ENCODE results near the gene NPTX1. TPM values are rescaled to one million over a fixed set of nuclear protein-coding genes. Genes with fewer than 3 reads are reported as not detected.

Gene NPTX1
- polyA plus RNA-seq, 1 donor from 2014 or later = 0.56 TPM

DNA sequence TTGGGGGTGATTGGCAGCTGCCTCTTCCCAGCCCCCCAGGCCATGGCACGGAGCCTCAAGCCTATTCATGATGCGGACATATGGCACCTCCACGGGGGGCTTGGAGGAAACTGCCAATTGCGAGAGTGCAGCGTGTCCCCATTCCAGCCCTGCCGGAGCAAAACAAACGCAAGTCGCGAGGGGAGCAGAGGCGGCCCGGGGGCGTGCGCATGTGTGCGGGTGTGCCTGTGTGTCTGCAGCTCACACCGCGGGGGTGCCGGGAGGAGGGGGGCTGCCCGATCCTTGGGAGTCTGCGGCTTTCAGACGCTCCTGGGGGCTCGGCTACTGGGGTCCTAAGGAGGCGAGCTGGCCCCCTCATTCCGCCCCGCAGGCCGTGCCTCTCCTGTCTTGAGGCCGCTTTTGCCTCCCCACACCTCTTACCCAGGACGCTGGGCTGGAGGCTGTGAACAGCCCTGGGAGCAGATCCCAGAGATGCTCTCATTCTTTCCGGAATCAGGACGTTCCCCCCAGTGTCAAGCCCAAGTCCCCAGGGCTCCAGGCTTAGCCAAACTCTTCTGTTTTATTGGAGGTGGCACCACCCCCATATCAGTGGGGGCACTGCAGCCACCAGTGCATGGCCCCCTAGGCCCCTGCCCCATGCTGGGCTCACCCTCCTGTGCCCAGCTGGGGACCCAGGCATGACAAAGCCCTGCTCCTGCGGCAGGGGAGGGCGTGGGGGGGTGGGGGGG, 32.3 kb downstream of the NPTX1 start:
- Histone ChIP-seq H3K79me2 (replicated peaks; ENCODE audit: insufficient read depth, low read length) (no peaks in the 10 kb centered on the region), H3K27ac (ENCODE audit: low read length) (no peak overlapping the region), H2AFZ (ENCODE audit: low read depth, low read length) (peak overlapping the region; percentile 19), H3K9me3 (ENCODE audit: low read length) (no peaks in the 10 kb centered on the region), H3F3A (ENCODE audit: insufficient read depth, low read length, poor library complexity, severe bottlenecking) (no peaks in the 10 kb centered on the region), H3K36me3 (ENCODE audit: insufficient read depth, low read length) (no peaks in the 10 kb centered on the region), H3K4me3 (ENCODE audit: low read length) (peak overlapping the region; percentile 38), H3K9ac (ENCODE audit: low read length) (peak overlapping the region; percentile 16), H3K9me2 (ENCODE audit: insufficient read depth, low read length) (no peaks in the 10 kb centered on the region), H3K4me2 (ENCODE audit: low read length) (no peak overlapping the region), H3K27me3 (ENCODE audit: insufficient read depth, low read depth, low read length) (no peaks in the 10 kb centered on the region), H4K20me1 (ENCODE audit: insufficient read depth) (no peaks in the 10 kb centered on the region)
- TF ChIP-seq, protein P1, sequence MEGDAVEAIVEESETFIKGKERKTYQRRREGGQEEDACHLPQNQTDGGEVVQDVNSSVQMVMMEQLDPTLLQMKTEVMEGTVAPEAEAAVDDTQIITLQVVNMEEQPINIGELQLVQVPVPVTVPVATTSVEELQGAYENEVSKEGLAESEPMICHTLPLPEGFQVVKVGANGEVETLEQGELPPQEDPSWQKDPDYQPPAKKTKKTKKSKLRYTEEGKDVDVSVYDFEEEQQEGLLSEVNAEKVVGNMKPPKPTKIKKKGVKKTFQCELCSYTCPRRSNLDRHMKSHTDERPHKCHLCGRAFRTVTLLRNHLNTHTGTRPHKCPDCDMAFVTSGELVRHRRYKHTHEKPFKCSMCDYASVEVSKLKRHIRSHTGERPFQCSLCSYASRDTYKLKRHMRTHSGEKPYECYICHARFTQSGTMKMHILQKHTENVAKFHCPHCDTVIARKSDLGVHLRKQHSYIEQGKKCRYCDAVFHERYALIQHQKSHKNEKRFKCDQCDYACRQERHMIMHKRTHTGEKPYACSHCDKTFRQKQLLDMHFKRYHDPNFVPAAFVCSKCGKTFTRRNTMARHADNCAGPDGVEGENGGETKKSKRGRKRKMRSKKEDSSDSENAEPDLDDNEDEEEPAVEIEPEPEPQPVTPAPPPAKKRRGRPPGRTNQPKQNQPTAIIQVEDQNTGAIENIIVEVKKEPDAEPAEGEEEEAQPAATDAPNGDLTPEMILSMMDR (IDR thresholded peaks at IDR 0.05; ENCODE audit: poor library complexity, severe bottlenecking) = no peak
- TF ChIP-seq RAD21 (conservative IDR thresholded peaks at IDR 0.05) (no peak), TAF1 (IDR thresholded peaks at IDR 0.05; ENCODE audit: low read depth) (no peak), EZH2 (IDR thresholded peaks at IDR 0.05; ENCODE audit: borderline replicate concordance, insufficient read depth, low read length, poor library complexity, severe bottlenecking) (no peak)

DNA sequence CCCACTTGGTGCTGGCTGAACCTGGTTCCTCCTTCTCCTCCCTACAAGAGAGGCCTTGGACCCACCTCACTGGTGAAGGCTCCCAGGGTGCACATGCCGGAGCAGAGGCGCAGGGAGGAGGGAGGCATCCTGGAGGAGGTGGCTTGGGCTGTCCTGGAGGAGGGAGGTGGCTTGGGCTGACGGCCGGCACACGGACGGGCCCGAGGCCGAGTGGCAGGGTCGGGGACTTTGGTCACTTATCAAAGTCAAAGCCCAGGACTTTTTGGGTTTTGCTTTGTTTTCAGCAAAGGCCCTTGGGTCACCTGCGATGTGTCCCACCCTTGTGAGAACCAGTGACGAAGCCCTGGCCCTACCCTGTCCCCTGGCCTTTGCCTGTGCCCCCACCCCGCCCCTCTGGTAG, 32.9 kb downstream of the NPTX1 start:
- no peaks in the 10 kb centered on the region for H3K9me2 ChIP-seq (ENCODE audit: insufficient read depth, low read length)
- no peaks in the 10 kb centered on the region for H3K79me2 ChIP-seq (replicated peaks; ENCODE audit: insufficient read depth, low read length)
- H3K4me3 ChIP-seq (ENCODE audit: low read length) = no peak overlapping the region
- H3K9me3 ChIP-seq (ENCODE audit: low read length) = no peaks in the 10 kb centered on the region
- no peak overlapping the region for H3K9ac ChIP-seq (ENCODE audit: low read length)
- no peak for TF ChIP-seq POLR2AphosphoS5 (IDR thresholded peaks at IDR 0.05)
- TF ChIP-seq EZH2 (IDR thresholded peaks at IDR 0.05; ENCODE audit: borderline replicate concordance, insufficient read depth, low read length, poor library complexity, severe bottlenecking) = no peak
- TF ChIP-seq TAF1 (IDR thresholded peaks at IDR 0.05; ENCODE audit: low read depth) = no peak
- TF ChIP-seq, protein P1 (IDR thresholded peaks at IDR 0.05; ENCODE audit: poor library complexity, severe bottlenecking) = no peak
- TF ChIP-seq RAD21 (conservative IDR thresholded peaks at IDR 0.05) = no peak
- TF ChIP-seq MXI1 (conservative IDR thresholded peaks at IDR 0.05; ENCODE audit: poor library complexity, severe bottlenecking) = no peak
- TF ChIP-seq, protein P2, sequence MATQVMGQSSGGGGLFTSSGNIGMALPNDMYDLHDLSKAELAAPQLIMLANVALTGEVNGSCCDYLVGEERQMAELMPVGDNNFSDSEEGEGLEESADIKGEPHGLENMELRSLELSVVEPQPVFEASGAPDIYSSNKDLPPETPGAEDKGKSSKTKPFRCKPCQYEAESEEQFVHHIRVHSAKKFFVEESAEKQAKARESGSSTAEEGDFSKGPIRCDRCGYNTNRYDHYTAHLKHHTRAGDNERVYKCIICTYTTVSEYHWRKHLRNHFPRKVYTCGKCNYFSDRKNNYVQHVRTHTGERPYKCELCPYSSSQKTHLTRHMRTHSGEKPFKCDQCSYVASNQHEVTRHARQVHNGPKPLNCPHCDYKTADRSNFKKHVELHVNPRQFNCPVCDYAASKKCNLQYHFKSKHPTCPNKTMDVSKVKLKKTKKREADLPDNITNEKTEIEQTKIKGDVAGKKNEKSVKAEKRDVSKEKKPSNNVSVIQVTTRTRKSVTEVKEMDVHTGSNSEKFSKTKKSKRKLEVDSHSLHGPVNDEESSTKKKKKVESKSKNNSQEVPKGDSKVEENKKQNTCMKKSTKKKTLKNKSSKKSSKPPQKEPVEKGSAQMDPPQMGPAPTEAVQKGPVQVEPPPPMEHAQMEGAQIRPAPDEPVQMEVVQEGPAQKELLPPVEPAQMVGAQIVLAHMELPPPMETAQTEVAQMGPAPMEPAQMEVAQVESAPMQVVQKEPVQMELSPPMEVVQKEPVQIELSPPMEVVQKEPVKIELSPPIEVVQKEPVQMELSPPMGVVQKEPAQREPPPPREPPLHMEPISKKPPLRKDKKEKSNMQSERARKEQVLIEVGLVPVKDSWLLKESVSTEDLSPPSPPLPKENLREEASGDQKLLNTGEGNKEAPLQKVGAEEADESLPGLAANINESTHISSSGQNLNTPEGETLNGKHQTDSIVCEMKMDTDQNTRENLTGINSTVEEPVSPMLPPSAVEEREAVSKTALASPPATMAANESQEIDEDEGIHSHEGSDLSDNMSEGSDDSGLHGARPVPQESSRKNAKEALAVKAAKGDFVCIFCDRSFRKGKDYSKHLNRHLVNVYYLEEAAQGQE (IDR thresholded peaks at IDR 0.05; ENCODE audit: borderline replicate concordance) = no peak
- no peak for TF ChIP-seq EP300 (conservative IDR thresholded peaks at IDR 0.05; ENCODE audit: poor library complexity, severe bottlenecking)
- no peak for TF ChIP-seq SMC3 (conservative IDR thresholded peaks at IDR 0.05; ENCODE audit: poor library complexity)
- no peak overlapping the region for H3K4me2 ChIP-seq (ENCODE audit: low read length)
- H3K36me3 ChIP-seq (ENCODE audit: insufficient read depth, low read length) = no peaks in the 10 kb centered on the region
- no peaks in the 10 kb centered on the region for H4K20me1 ChIP-seq (ENCODE audit: insufficient read depth)
- H3K27ac ChIP-seq (ENCODE audit: low read length) = no peak overlapping the region
- H3K27me3 ChIP-seq (ENCODE audit: insufficient read depth, low read depth, low read length) = no peaks in the 10 kb centered on the region
- no peak overlapping the region for H2AFZ ChIP-seq (ENCODE audit: low read depth, low read length)
- no peaks in the 10 kb centered on the region for H3F3A ChIP-seq (ENCODE audit: insufficient read depth, low read length, poor library complexity, severe bottlenecking)

Measured in neural cell (in vitro differentiated cells).